ENCODE data around the gene SORT1. TPM values are rescaled to one million over a fixed set of nuclear protein-coding genes. Genes with fewer than 3 reads are reported as not detected.

The SORT1 gene
- total RNA-seq, 1 donor from 2014 or later = 52.3 TPM

DNA sequence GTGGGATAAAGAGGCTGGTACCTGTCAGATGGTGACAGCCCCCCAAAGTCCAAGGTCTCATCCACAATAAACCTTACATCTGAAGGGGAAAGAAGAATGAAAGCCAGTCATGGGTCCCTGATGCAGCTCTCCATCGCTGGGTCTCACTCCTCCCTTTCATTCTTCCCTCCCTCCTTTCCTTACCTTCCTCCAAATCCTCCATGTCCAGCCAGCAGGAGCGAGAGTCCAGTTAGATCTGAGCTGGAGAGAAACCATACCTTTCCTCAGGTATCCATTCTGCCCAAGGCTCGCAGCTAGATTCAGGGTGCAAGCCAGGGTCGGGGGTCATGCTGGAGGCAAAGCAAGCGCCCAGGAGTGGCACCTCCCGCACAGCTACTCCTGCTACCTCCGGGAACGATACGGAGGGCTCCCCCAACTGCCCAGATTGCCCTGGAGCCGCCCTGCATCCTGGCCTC lies 115.2 kb downstream of the SORT1 start:
- peaks cover 10% of the 10 kb centered on the region for H3K36me3 Mint-ChIP-seq
- H3K4me3 Mint-ChIP-seq = peak overlapping the region; percentile 100
- peak overlapping the region; percentile 88 for H3K27ac Mint-ChIP-seq
- TF ChIP-seq, protein P1, sequence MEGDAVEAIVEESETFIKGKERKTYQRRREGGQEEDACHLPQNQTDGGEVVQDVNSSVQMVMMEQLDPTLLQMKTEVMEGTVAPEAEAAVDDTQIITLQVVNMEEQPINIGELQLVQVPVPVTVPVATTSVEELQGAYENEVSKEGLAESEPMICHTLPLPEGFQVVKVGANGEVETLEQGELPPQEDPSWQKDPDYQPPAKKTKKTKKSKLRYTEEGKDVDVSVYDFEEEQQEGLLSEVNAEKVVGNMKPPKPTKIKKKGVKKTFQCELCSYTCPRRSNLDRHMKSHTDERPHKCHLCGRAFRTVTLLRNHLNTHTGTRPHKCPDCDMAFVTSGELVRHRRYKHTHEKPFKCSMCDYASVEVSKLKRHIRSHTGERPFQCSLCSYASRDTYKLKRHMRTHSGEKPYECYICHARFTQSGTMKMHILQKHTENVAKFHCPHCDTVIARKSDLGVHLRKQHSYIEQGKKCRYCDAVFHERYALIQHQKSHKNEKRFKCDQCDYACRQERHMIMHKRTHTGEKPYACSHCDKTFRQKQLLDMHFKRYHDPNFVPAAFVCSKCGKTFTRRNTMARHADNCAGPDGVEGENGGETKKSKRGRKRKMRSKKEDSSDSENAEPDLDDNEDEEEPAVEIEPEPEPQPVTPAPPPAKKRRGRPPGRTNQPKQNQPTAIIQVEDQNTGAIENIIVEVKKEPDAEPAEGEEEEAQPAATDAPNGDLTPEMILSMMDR (conservative IDR thresholded peaks at IDR 0.05) = no peak
- H3K9me3 Mint-ChIP-seq = no peaks in the 10 kb centered on the region
- peaks cover 23% of the 10 kb centered on the region for H3K4me1 Mint-ChIP-seq (ENCODE audit: unreplicated experiment)
- no peaks in the 10 kb centered on the region for H3K27me3 Mint-ChIP-seq
- no peak for DNase-seq (ENCODE audit: extremely low spot score, unreplicated experiment)

DNA sequence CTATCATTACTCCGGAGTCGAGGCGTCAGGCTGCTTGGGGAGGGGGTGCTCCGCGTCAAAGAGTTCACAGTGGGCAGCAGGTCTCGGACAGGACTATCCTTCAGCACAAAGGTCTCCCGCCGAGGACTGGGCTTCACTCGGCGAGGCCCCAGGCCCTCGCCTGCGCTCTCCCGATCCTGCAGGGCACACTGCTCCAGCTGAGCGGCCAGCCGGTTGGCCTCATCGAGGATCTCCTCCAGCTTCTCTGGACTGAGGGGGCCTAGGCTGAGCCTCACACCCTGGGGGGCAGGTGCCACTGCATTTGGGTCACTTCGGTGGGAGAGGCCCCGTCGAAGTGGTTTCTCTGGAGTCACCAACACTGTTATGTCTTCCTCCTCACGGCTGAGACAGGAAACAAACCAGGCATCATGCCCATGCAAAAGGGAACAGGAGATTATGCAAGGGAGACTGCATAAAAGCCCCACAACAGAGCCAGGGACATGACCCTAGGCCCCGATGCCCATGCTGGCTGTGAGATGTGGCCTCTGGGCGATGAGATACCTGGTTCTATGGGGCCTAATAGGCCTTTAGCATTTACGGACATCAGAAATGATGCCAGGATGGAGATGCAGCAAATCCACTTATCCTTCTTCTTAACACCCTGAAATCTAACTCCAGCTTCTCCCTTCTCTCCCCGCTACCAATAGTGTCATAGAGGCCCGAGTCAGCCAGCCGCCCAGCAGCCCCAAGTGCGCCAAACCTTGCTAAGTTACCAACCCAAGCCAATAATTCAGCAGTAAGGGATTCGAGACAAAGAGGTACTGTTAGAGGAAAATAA lies 115.8 kb downstream of the SORT1 start:
- H3K36me3 Mint-ChIP-seq = peaks cover 10% of the 10 kb centered on the region
- H3K4me1 Mint-ChIP-seq (ENCODE audit: unreplicated experiment) = peaks cover 23% of the 10 kb centered on the region
- H3K27me3 Mint-ChIP-seq = no peaks in the 10 kb centered on the region
- TF ChIP-seq, protein P1 (conservative IDR thresholded peaks at IDR 0.05) = no peak
- H3K27ac Mint-ChIP-seq = peak overlapping the region; percentile 88
- no peak for DNase-seq (ENCODE audit: extremely low spot score, unreplicated experiment)
- peak overlapping the region; percentile 100 for H3K4me3 Mint-ChIP-seq
- no peaks in the 10 kb centered on the region for H3K9me3 Mint-ChIP-seq

DNA sequence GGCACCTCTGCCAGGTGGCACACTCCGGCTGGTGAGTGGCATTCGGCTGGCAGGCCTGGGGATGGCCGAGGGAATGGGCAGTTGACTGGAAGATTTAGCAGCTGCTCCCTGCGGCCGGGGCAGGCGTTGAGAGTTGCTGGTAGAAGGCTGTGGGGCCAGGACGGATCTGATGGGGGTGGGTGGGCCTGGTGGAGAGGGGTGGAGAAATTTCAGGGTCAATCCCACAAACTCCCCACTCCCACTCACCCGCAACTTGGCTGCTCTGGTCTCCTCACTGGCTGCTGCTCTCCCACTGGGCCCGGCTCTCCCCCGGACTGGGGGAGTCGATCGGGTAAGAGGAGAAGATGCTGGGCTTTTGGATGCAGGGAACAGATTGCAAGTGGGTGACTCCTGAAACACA lies 116.9 kb downstream of the SORT1 start:
- TF ChIP-seq, protein P1 (conservative IDR thresholded peaks at IDR 0.05) = no peak
- Mint-ChIP-seq H3K4me3 (peak overlapping the region; percentile 100), H3K27ac (no peak overlapping the region), H3K4me1 (ENCODE audit: unreplicated experiment) (peaks cover 25% of the 10 kb centered on the region), H3K27me3 (no peaks in the 10 kb centered on the region), H3K9me3 (no peaks in the 10 kb centered on the region), H3K36me3 (peaks cover 10% of the 10 kb centered on the region)
- DNase-seq (ENCODE audit: extremely low spot score, unreplicated experiment) = no peak

DNA sequence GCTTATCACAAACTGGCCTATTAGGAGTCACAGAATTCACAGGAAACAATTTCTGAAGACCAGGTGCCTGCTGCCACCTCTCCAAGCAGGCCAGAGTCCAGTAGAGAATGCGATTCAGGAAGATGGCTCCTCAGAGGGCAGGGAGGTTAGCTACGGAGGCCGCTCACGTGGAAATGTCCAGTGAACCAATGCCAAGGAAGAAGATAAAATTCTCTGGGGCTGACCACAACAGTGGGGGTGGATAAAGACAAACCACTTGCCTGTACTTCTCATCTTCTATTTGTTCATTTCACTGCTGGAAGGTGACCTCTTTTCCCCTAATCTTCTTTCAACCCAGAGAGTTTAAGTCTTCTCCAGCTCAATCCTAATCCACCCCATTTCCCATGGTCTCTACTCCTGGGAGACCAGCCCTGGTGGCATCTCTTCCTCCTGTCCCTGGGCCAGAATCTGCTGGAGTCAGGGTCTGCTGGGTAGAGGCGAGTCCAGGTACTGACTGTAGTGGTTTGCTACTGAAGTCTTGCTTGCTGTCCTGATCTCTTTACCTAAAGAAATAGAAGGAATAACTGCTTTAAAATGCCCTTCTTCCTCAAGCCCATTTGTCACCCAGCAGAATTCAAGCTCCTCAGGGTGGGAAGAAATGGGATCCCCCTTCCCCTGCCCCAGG lies 118.0 kb downstream of the SORT1 start:
- Mint-ChIP-seq H3K27ac (no peak overlapping the region), H3K4me1 (ENCODE audit: unreplicated experiment) (peaks cover 36% of the 10 kb centered on the region), H3K9me3 (no peaks in the 10 kb centered on the region), H3K4me3 (peak overlapping the region; percentile 34), H3K27me3 (no peaks in the 10 kb centered on the region), H3K36me3 (peaks cover 10% of the 10 kb centered on the region)
- DNase-seq (ENCODE audit: extremely low spot score, unreplicated experiment) = no peak
- TF ChIP-seq, protein P1 (conservative IDR thresholded peaks at IDR 0.05) = no peak

DNA sequence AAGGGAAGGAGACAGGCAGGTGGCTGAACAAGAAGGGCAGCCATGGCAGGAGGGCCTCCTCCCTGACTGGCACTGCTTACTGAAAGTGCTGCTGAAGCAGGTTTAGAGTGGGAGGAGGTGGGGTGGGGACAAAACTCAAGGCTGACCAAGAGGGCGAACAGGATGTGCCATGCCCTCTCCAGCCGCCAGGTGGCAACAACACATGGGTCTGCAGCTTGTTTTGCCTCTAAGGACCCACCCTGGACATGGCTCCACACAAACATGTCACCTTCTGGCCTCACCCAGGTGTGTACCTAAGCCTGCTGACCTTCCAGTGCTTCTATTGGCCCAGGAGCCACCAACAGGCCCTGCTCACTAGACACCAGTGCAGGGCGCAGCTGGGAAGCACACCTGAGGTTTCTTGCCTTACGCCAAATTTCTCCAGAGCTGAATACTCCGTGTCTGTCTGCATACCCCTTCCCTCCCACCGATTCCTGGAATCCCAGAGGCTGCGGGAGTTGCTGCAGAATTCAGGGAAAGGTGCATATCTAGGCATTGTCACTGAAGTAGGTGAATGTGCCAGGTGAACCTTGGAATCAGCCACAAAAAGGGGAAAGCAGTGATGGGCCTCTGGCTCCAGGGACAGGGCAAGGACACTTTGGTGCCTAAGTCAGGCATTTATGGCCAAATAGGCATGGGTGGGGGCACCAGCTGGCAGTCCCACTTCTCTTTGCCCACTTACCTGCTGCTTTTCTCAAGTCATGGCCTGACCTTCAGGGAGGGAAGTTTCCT lies 120.1 kb downstream of the SORT1 start:
- no peak for DNase-seq (ENCODE audit: extremely low spot score, unreplicated experiment)

More for the DNA sequence above, 120.1 kb downstream of the SORT1 start:
- Mint-ChIP-seq H3K9me3 (no peaks in the 10 kb centered on the region), H3K4me3 (no peak overlapping the region), H3K4me1 (ENCODE audit: unreplicated experiment) (peaks cover 42% of the 10 kb centered on the region), H3K36me3 (peaks cover 14% of the 10 kb centered on the region), H3K27ac (peak overlapping the region; percentile 54), H3K27me3 (no peaks in the 10 kb centered on the region)
- TF ChIP-seq, protein P1 (conservative IDR thresholded peaks at IDR 0.05) = peak; percentile 89
